GM21619 (cell line): ENCODE measurements around the gene AMT.
"Not testable (repeated sequence)": the region's sequence is repeated elsewhere in the genome, so short reads cannot be mapped to it uniquely, and the experiment has no call there.

Experiments used
- ATAC-seq: cut with Tn5 transposase; IDR thresholded peaks from one replicate; pipeline ENCODE4 v1.9.1; 2021; ENCODE audit not compliant: unreplicated experiment

Gene AMT

GRCh38 chr3:49391310-49391709, 31.0 kb downstream of the AMT start:
- not testable (repeated sequence) for ATAC-seq

- no peak for ATAC-seq
These were observed 33.0 kb downstream of the AMT start for GRCh38 chr3:49389297-49389696.

GRCh38 chr3:49388289-49388820, 33.9 kb downstream of the AMT start:
- no peak for ATAC-seq

GRCh38 chr3:49387721-49388120, 34.6 kb downstream of the AMT start:
- ATAC-seq = no peak

- ATAC-seq = no peak
These were observed 36.1 kb downstream of the AMT start for GRCh38 chr3:49386056-49386756.

- no peak for ATAC-seq
These were observed 36.7 kb downstream of the AMT start for GRCh38 chr3:49385617-49386016.

- no peak for ATAC-seq
These were observed 38.9 kb downstream of the AMT start for GRCh38 chr3:49383387-49383786.

- ATAC-seq = no peak
These were observed 43.9 kb downstream of the AMT start for GRCh38 chr3:49378249-49378895.

GRCh38 chr3:49377483-49377882, 44.8 kb downstream of the AMT start:
- no peak for ATAC-seq

- no peak for ATAC-seq
These were observed 50.3 kb downstream of the AMT start for GRCh38 chr3:49371946-49372345.

GRCh38 chr3:49370585-49371290, 51.5 kb downstream of the AMT start:
- no peak for ATAC-seq
